Naive thymus-derived CD4-positive, alpha-beta T cell (primary cell): Measurements from ENCODE around the gene REC114. TPM values are rescaled to one million over a fixed set of nuclear protein-coding genes. Genes with fewer than 3 reads are reported as not detected.
A peak's percentile ranks its signal among the peaks of the same experiment; 100 is the strongest.
"Not testable (repeated sequence)": the region's sequence is repeated elsewhere in the genome, so short reads cannot be mapped to it uniquely, and the experiment has no call there.

Experiments
- ATAC-seq: fragments of 150-1000 bp; cut with Tn5 transposase; 2 replicates; pipeline ENCODE4 v1.10.0; 2021; ENCODE audit warnings: mild to moderate bottlenecking, moderate library complexity
- CTCF ChIA-PET: fragments of 350-600 bp; sonication (Branson Sonifier 250); formaldehyde crosslinking; loops from one replicate; lab custom pipeline; 2021; ENCODE audit warnings: antibody characterized with exemption; lab: Charles Lee
- POLR2A ChIA-PET: fragments of 350-600 bp; sonication (Branson Sonifier 250); formaldehyde crosslinking; loops from one replicate; lab custom pipeline; 2021; ENCODE audit warnings: antibody characterized with exemption, inconsistent platforms; lab: Charles Lee
- DNase-seq, 9 donors: peaks; one replicate each; pipeline versions ENCODE4 v3.0.0 to v3.0.0-alpha.2; 2020 to 2022; ENCODE audit warnings: mixed read lengths in 1 of 9
- H3K27ac ChIP-seq: one replicate; pipeline ENCODE4 v1.7.0; 2013; ENCODE audit warnings: mild to moderate bottlenecking, low read depth, low read length, moderate library complexity
- H3K27me3 ChIP-seq, 2 donors: one replicate each; pipeline ENCODE4 v1.7.0; 2013; ENCODE audit warnings: low read length in 2 of 2, mild to moderate bottlenecking in 2 of 2, moderate library complexity in 2 of 2; ENCODE audit not compliant: control insufficient read depth in 2 of 2, insufficient read depth in 2 of 2
- H3K36me3 ChIP-seq, 3 experiments: 1 replicate in 2 of 3; 2 replicates in 1 of 3; pipeline ENCODE4 v1.7.0; 2013; ENCODE audit warnings: low read length in 3 of 3, mild to moderate bottlenecking in 3 of 3, moderate library complexity in 1 of 3; ENCODE audit not compliant: insufficient read depth in 3 of 3, control insufficient read depth in 2 of 3
- H3K4me1 ChIP-seq, 2 donors: one replicate each; pipeline ENCODE4 v1.7.0; 2013; ENCODE audit warnings: low read length in 2 of 2, mild to moderate bottlenecking in 2 of 2, moderate library complexity in 1 of 2; ENCODE audit not compliant: control insufficient read depth in 2 of 2, insufficient read depth in 2 of 2
- H3K4me3 ChIP-seq: 2 replicates; pipeline ENCODE4 v1.7.0; 2013; ENCODE audit warnings: mild to moderate bottlenecking, low read length
- H3K9me3 ChIP-seq, 3 experiments: 1 replicate in 2 of 3; 2 replicates in 1 of 3; pipeline ENCODE4 v1.7.0; 2013; ENCODE audit warnings: low read length in 3 of 3; ENCODE audit not compliant: control insufficient read depth in 2 of 3
- H3K27ac Mint-ChIP-seq, 9 donors: one replicate each; pipeline ENCODE4 v1.8.0; 2020 to 2022; ENCODE audit warnings: mixed read lengths in 9 of 9, mild to moderate bottlenecking in 8 of 9, moderate library complexity in 5 of 9, inconsistent platforms in 2 of 9
- H3K27me3 Mint-ChIP-seq, 5 donors: one replicate each; pipeline ENCODE4 v1.8.0; 2021 to 2022; ENCODE audit warnings: mixed read lengths in 5 of 5, mild to moderate bottlenecking in 1 of 5
- H3K36me3 Mint-ChIP-seq, 5 donors: one replicate each; pipeline ENCODE4 v1.8.0; 2020 to 2022; ENCODE audit warnings: mixed read lengths in 5 of 5, mild to moderate bottlenecking in 3 of 5, inconsistent platforms in 1 of 5
- H3K4me1 Mint-ChIP-seq, 7 donors: one replicate each; pipeline ENCODE4 v1.8.0; 2020 to 2022; ENCODE audit warnings: mixed read lengths in 7 of 7, mild to moderate bottlenecking in 3 of 7, inconsistent platforms in 1 of 7
- H3K4me3 Mint-ChIP-seq, 10 donors: one replicate each; pipeline ENCODE4 v1.8.0; 2020 to 2022; ENCODE audit warnings: mild to moderate bottlenecking in 10 of 10, mixed read lengths in 10 of 10, moderate library complexity in 6 of 10, inconsistent platforms in 2 of 10
- H3K9me3 Mint-ChIP-seq, 11 donors: one replicate each; pipeline ENCODE4 v1.8.0; 2020 to 2022; ENCODE audit warnings: mixed read lengths in 11 of 11, mild to moderate bottlenecking in 4 of 11, inconsistent platforms in 1 of 11, moderate library complexity in 1 of 11
- intact Hi-C, 2 donors: fragments of 100-400 bp; cut with micrococcal nuclease; formaldehyde crosslinking; loops; one replicate each; pipeline ENCODE4 v1.15.1; 2023
- polyA plus RNA-seq, 2 donors: library from polyadenylated mRNA; unstranded; fragments of 300-500 nt; fragmentation: Illumina TruSeq; gene quantifications; one replicate each; pipeline ENCODE4 v1.2.3, GENCODE V29; 2021
- total RNA-seq, 6 experiments: library from RNA in 5 of 6; stranded (reverse) in 5 of 6; gene quantifications; 1 replicate in 5 of 6; 2 replicates in 1 of 6; pipeline ENCODE4 v1.2.3 and lab custom pipeline; 2021 to 2026

The REC114 gene
- total and polyA plus RNA-seq, 7 experiments from 2014 or later, result not detected

DNA sequence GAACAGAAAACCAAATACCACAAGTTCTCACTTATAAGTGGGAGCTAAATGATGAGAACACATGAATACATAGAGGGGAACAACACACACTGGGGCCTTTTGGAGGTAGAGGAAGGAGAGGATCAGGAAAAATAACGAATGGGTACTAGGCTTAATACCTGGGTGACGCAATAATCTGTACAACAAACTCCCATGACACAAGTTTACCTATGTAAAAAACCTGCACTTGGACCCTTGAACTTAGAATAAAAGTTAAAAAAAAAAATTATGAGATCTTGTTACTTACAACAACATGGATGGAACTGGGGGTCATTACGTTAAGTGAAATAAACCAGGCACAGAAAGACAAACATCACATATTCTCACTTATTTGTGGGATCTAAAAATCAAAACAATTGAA, 106.0 kb downstream of the REC114 start:
- intact Hi-C loops, H3K4me1 ChIP-seq, ATAC-seq, H3K36me3 ChIP-seq, H3K27me3 ChIP-seq, H3K4me3 Mint-ChIP-seq, DNase-seq, H3K4me3 ChIP-seq, H3K9me3 Mint-ChIP-seq, POLR2A ChIA-PET, CTCF ChIA-PET, H3K27ac ChIP-seq, H3K36me3 Mint-ChIP-seq, H3K27ac Mint-ChIP-seq, H3K27me3 Mint-ChIP-seq, H3K9me3 ChIP-seq, H3K4me1 Mint-ChIP-seq: not testable (repeated sequence)

DNA sequence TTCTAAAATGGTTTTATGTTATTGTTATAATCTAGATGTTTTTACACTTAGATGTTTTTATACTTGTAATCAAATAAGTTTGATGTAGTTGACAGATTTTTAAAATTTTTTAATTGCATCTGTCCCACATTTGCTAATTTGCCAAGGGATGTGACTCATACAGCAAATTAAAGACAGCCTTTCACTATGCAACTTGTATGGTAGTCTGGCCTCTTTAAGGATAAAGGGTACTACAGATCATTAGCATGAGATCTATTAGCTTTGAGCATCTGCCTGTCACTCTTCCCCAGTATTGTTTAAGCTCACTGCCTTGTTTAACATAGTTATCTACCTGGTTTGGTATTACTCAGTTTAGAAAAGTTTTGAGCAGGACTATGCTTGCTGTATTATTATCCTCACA, 107.2 kb downstream of the REC114 start:
- peaks cover 0 to 3% (median 0%) of the 10 kb centered on the region in 5 donors for H3K27me3 Mint-ChIP-seq
- no peak overlapping the region for H3K4me3 ChIP-seq
- no peak overlapping the region for H3K27ac ChIP-seq
- ChIA-PET CTCF (no interaction called here), POLR2A (no interaction called here)
- no peaks in the 10 kb centered on the region for H3K9me3 ChIP-seq
- H3K9me3 Mint-ChIP-seq, result no peaks in the 10 kb centered on the region
- intact Hi-C loops, result no loop called here
- H3K36me3 Mint-ChIP-seq, result peaks cover 0 to 4% (median 0%) of the 10 kb centered on the region in 5 donors
- no peaks in the 10 kb centered on the region for H3K4me1 ChIP-seq
- ATAC-seq, result no peak
- no peak overlapping the region for H3K4me3 Mint-ChIP-seq
- H3K27me3 ChIP-seq, result no peaks in the 10 kb centered on the region
- DNase-seq, result no peak
- no peaks in the 10 kb centered on the region for H3K36me3 ChIP-seq
- no peak overlapping the region for H3K27ac Mint-ChIP-seq
- no peaks in the 10 kb centered on the region for H3K4me1 Mint-ChIP-seq

DNA sequence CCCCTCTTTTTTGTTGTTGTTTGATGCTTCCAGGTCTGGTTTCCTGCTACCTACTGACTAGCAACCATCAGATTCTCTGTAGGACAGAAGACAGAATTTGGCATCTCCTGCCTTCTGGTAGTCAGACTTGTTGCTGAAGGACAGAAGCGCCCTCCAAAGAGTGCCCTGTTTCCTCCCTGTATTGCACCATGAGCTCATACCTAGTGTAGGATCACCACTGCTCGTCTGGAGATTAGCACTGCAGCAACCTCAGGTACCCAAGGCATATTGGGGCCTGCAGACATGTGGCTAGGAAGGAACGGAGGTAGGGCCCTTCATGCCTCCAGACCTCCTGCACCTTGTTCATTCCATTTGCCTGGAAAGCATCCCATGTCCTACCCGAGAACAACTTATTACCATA, 112.1 kb downstream of the REC114 start:
- ChIA-PET CTCF (no interaction called here), POLR2A (no interaction called here)
- peaks cover 8 to 22% (median 14%) of the 10 kb centered on the region in 5 donors for H3K36me3 Mint-ChIP-seq
- no peak overlapping the region for H3K27ac ChIP-seq
- no peaks in the 10 kb centered on the region for H3K9me3 Mint-ChIP-seq
- no peaks in the 10 kb centered on the region for H3K27me3 ChIP-seq
- H3K4me3 Mint-ChIP-seq, result peak overlapping the region in 1 of 10 donors; percentile 12
- ATAC-seq (no peak), DNase-seq (no peak)
- H3K36me3 ChIP-seq, result peaks cover 0 to 19% (median 0%) of the 10 kb centered on the region in 3 experiments
- H3K27ac Mint-ChIP-seq, result peak overlapping the region in 1 of 9 donors; percentile 18
- no peaks in the 10 kb centered on the region for H3K9me3 ChIP-seq
- H3K27me3 Mint-ChIP-seq, result no peaks in the 10 kb centered on the region
- intact Hi-C loops, result no loop called here
- H3K4me1 Mint-ChIP-seq, result no peaks in the 10 kb centered on the region
- H3K4me3 ChIP-seq, result no peak overlapping the region
- H3K4me1 ChIP-seq, result no peaks in the 10 kb centered on the region

DNA sequence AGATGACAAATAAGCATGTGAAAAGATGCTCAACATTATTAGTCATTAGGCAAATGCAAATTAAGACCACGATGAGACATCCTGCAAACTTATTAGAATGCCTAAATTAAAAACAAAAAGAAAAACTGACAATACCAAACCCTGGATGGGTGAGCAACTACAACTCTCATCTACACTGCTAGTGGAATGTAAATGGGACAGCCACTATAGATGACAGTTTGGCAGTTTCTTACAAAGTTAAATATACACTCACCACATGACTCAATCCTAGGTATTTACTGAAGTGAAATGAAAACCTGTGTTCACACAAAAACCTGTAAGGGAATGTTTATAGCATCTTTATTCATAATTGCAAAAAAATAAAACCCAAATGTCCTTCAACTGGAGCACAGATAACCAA, 115.6 kb downstream of the REC114 start:
- no peaks in the 10 kb centered on the region for H3K27me3 ChIP-seq
- no peaks in the 10 kb centered on the region for H3K4me1 ChIP-seq
- peaks cover 6 to 33% (median 7%) of the 10 kb centered on the region in 3 experiments for H3K36me3 ChIP-seq
- Mint-ChIP-seq H3K4me1 (no peaks in the 10 kb centered on the region), H3K36me3 (peaks cover 10 to 42% (median 20%) of the 10 kb centered on the region in 5 donors), H3K4me3 (no peak overlapping the region), H3K27ac (no peak overlapping the region), H3K27me3 (no peaks in the 10 kb centered on the region), H3K9me3 (no peaks in the 10 kb centered on the region)
- CTCF ChIA-PET, result no interaction called here
- no peak overlapping the region for H3K4me3 ChIP-seq
- POLR2A ChIA-PET, result no interaction called here
- no peaks in the 10 kb centered on the region for H3K9me3 ChIP-seq
- H3K27ac ChIP-seq, result no peak overlapping the region
- DNase-seq, result no peak
- ATAC-seq, result no peak
- intact Hi-C loops, result no loop called here

DNA sequence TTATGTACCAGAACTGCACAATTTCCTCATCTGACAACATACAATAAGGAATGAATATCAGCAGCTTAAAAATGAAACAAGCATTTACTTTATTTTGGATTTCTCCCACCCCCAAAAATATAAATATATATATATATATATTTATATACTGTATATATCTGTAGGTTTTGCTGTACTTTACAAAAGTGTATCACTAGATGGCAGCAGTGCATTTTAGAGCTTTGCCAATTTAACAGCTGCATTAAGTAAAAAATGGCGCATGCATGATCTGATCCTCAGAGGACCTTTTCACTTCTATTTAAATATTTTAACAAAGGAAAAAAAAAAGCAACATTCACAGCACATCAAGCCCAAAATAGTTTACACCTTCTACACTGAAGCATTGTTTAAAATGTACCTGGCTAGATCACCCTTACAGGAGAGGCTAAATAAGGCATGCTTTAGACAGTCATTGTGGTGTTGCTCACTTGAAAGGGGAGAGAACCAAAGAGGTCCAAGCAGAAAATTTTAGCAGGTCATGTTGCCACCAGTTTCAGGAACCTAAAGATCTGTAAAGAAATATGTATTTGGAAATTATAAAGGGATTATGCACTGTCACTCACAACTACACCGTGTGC, 117.6 kb downstream of the REC114 start:
- Histone ChIP-seq H3K36me3 (peaks cover 7 to 50% (median 12%) of the 10 kb centered on the region in 3 experiments), H3K27me3 (no peaks in the 10 kb centered on the region), H3K27ac (no peak overlapping the region), H3K4me3 (no peak overlapping the region), H3K9me3 (no peaks in the 10 kb centered on the region), H3K4me1 (no peaks in the 10 kb centered on the region)
- Mint-ChIP-seq H3K4me1 (peaks cover 0 to 8% (median 0%) of the 10 kb centered on the region in 7 donors), H3K27me3 (no peaks in the 10 kb centered on the region), H3K9me3 (no peaks in the 10 kb centered on the region), H3K4me3 (no peak overlapping the region), H3K36me3 (peaks cover 10 to 58% (median 26%) of the 10 kb centered on the region in 5 donors), H3K27ac (peak overlapping the region in 1 of 9 donors; percentile 56)
- ATAC-seq (peak; percentile 76), DNase-seq (peak in 6 of 9 donors; percentile 14 to 49 (median 36))
- POLR2A ChIA-PET, result interaction anchor here (0.8 kb wide), 1 partner anchor 73 kb away, joined by 3 read pairs; no protein-coding TSS in a partner anchor
- CTCF ChIA-PET, result interaction anchor here (0.5 to 2.7 kb wide), 6 partner anchors 62 to 145 kb away, joined by 3 to 21 read pairs (median 4); no protein-coding TSS in a partner anchor
- intact Hi-C loops, result loop anchor here (1.0 kb wide), 2 partner anchors 76 to 140 kb away; no protein-coding TSS in a partner anchor

DNA sequence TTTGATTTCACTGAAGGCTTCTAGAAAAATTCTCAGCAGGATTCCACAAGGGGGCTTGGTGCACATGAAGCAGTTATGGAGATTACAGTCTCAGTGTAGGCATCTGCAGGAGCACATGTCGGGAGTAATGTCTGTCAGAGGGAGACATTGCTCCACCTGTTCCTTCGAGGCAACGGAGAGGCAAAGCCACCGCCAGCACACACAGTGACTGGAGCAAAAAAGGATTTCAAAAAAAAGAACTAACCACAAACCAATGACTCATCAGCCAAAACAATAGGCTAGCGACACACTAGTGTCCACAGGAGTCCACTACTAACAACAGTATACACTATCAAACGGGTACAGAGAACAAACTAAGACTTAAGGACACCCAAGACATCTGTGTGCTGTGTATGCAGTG, 121.3 kb downstream of the REC114 start:
- DNase-seq (no peak), ATAC-seq (peak; percentile 63)
- Mint-ChIP-seq H3K27ac (no peak overlapping the region), H3K36me3 (peaks cover 12 to 63% (median 15%) of the 10 kb centered on the region in 5 donors), H3K4me1 (peaks cover 0 to 16% (median 0%) of the 10 kb centered on the region in 7 donors), H3K9me3 (no peaks in the 10 kb centered on the region), H3K4me3 (peak overlapping the region in 1 of 10 donors; percentile 7), H3K27me3 (no peaks in the 10 kb centered on the region)
- intact Hi-C loops, result no loop called here
- H3K36me3 ChIP-seq, result peaks cover 11 to 65% (median 12%) of the 10 kb centered on the region in 3 experiments
- no peaks in the 10 kb centered on the region for H3K4me1 ChIP-seq
- H3K9me3 ChIP-seq, result no peaks in the 10 kb centered on the region
- no peaks in the 10 kb centered on the region for H3K27me3 ChIP-seq
- POLR2A ChIA-PET, result no interaction called here
- no peak overlapping the region for H3K27ac ChIP-seq
- no peak overlapping the region for H3K4me3 ChIP-seq
- CTCF ChIA-PET, result no interaction called here

DNA sequence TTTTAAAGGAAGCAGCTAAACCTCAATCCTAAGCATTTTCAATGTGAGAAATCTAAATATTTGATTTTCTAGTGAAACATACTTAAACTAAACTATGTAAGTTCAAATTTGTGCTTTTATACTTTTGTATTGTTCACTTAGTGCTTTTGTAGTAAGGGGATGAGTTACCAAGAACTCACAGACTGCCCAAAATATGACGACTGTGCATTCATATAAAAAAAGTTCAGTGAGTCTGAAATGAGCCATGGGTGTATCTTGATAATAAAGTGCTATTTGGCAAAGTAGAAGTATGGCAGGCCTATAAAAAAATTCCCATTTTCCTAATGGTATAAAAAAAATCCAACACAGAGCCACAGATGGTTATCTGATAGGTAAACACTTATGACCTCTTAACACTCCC, 124.1 kb downstream of the REC114 start:
- Mint-ChIP-seq H3K27me3 (no peaks in the 10 kb centered on the region), H3K4me1 (peaks cover 0 to 35% (median 0%) of the 10 kb centered on the region in 7 donors), H3K27ac (no peak overlapping the region), H3K4me3 (no peak overlapping the region), H3K9me3 (no peaks in the 10 kb centered on the region), H3K36me3 (peaks cover 17 to 77% (median 26%) of the 10 kb centered on the region in 5 donors)
- Histone ChIP-seq H3K36me3 (peaks cover 11 to 80% (median 12%) of the 10 kb centered on the region in 3 experiments), H3K4me3 (no peak overlapping the region), H3K27me3 (no peaks in the 10 kb centered on the region), H3K4me1 (no peaks in the 10 kb centered on the region), H3K9me3 (no peaks in the 10 kb centered on the region), H3K27ac (no peak overlapping the region)
- CTCF ChIA-PET, result interaction anchor here (1.0 kb wide), 1 partner anchor 9 kb away, joined by 5 read pairs; no protein-coding TSS in a partner anchor
- intact Hi-C loops, result no loop called here
- DNase-seq (no peak), ATAC-seq (no peak)
- POLR2A ChIA-PET, result interaction anchor here (0.6 kb wide), 1 partner anchor 16 kb away, joined by 4 read pairs; no protein-coding TSS in a partner anchor
